ENCODE measurements around the gene XPA.
"Not testable (repeated sequence)": the region's sequence is repeated elsewhere in the genome, so short reads cannot be mapped to it uniquely, and the experiment has no call there.

The XPA gene

DNA sequence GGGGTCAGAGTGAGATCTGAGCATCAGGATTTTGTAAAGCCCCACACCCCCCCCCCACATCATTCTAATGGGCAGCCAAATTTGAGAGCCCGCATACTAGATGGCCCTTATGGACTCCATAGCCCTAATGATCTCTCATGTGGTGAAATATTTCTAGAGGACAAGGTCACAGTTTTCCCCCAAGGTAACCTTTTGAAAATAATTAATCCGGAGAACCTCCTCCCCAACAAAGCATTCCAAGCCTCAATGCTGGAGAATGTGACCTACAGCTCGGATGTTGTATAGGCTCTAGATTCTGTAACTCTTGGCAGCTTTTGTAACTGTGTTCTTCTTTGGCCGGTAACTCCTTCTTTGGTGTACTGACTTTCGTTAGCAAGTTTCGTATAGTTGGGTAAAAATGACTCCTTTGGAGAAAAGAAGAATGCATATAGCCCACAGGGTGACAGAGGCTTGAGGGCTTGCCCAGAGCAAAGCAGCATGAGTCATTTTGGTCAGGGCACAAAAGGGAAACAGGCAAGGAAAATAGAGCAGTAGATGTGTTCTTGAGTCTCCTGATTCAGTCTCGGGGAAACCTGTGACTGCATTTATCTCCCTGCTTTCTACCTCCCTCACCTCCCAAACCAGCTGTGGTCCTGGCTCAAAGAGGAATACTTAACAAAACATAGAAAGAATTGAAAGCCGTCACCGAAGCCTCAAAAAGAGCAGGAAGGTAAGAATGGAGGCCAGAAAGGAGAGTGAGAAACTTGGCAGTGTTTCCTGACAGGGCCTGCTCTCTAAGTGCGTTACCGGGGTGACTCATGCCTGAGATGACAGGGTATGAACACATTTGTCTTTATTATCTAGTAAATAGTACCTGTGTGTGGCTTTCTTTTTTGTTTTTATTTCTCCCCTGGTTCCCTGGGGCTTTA lies 6.6 kb upstream of the XPA start:
- no peak for DNase-seq

- DNase-seq, result not testable (repeated sequence)
Observed at GRCh38 chr9:97699824-97700223, 2.7 kb upstream of the XPA start.

DNA sequence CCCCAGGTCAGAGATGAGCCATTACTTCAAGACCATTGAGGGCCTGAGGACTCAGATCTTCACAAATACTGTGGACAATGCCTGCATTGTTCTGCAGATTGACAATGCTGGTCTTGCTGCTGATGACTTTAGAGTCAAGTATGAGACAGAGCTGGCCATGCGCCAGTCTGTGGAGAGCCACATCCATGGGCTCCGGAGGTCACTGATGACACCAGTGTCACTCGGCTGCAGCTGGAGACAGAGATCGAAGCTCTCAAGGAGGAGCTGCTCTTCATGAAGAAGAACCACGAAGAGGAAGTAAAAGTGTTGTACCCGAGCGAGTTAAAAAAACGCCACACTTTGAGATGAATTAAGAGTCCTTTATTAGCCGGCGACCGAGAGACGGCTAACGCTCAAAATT lies 2.1 kb upstream of the XPA start:
- DNase-seq, result not testable (repeated sequence)

DNA sequence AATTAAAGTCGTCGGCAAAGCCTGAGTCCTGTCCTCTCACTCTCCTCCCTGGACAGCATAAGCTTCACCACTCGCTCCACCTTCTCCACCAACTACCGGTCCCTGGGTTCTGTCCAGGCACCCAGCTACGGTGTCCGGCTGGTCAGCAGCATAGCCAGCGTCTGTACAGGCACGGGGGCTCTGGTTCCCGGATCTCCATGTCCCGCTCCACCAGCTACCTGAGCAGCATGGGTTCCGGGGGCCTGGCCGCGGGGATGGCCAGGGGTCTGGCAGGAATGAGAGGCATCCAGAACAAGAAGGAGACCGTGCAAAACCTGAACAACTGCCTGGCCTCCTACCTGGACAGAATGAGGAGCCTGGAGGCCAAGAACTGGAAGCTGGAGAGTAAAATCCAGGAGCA lies 1.7 kb upstream of the XPA start:
- no peak for DNase-seq

- no peak for DNase-seq
Observed at GRCh38 chr9:97697837-97698236, 697 bp upstream of the XPA start.

- no peak for DNase-seq
Observed at GRCh38 chr9:97695995-97696802, 941 bp downstream of the XPA start.

- no peak for DNase-seq
Observed at GRCh38 chr9:97695390-97695789, 1.8 kb downstream of the XPA start.

DNA sequence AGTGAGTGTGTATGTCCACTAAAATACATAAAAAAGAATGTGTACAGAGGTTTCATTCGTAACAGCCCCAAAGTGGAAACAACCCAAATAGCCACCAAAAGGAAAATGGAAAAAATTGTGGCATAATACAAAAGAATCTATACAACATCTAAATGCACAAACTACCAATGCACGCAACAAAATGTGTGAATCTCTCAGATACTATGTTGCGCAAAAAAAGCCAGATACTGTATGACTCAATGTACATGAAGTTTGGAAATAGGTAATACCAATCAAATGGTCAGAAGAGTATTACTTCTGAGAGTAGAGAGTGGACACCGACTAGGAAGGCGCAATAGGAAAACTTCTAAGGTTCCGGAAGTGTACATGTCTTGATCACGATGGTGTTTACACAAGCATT lies 2.4 kb downstream of the XPA start:
- DNase-seq, result no peak

DNA sequence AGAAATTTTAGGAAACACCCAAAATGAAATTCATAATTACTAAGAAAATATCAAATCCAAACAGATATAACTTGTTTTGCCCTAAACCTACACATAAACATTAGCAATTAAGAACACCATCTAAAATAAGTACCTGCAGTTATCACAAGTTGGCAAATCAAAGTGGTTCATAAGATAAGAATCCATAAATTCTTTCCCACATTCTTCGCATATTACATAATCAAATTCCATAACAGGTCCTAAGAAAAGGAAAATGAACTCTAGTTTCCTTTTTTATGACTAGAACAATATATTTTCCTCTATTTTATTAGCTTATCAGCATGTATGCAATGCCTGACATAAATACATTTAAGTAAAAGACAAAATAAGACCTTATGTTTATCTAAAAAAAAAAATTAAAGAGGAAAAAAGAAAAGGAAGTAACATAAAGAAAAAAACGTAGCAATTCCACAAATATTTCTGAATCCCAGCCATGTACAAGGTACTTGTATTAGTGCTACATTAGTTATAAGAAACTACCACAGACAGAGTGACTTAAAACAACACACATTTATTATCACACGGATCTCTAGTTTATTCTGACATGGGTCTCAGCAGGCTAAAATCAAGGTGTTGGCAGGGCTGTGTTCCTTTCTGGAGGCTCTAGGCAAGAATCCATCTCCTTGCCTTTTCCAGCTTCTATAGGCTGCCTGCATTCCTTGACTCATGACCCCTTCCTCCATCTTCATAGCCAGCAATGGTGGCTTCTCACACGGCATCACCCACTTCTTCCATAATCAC lies 7.5 kb downstream of the XPA start:
- DNase-seq, result no peak

- DNase-seq, result no peak
Observed at GRCh38 chr9:97688654-97689053, 8.5 kb downstream of the XPA start.

GRCh38 chr9:97682242-97682641 lies 14.9 kb downstream of the XPA start:
- no peak for DNase-seq

- no peak for DNase-seq
Observed at GRCh38 chr9:97675655-97676054, 21.5 kb downstream of the XPA start.

DNA sequence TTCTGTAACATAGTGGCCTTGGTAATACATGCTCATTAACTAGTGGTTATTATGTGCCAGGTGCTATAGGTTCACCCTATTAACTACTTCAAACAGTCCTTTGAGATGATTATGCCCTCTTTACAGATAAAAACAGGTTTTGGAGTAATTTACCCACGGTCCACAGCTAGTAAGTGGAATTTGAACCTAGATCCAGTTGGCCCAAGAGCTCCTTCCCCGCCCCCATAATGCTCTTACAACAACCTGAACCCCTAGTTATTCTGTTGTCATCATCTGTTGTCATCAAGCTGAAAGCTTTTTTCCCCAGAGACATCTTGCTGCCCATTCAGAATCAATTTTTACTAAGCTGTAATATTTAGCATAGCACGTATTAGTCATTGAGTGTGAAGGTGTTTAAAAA lies 23.2 kb downstream of the XPA start:
- DNase-seq, result no peak

DNA sequence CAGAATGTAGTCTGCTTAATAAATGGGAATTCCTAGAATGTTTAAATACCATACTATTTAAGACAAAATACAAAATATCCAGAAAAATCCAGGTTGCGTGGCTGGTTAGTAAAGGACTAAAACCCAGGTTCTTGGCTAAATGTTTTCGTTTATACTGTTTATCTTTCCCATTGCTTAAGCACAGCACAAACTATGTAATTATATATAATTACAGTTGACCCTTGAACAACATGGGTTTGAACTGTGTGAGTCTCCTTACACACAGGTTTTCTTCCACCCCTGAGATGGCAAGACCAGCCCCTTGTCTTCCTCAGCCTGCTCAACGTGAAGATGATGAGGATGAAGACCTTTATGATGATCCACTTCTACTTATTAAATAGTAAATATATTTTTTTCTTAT lies 24.7 kb downstream of the XPA start:
- no peak for DNase-seq

DNA sequence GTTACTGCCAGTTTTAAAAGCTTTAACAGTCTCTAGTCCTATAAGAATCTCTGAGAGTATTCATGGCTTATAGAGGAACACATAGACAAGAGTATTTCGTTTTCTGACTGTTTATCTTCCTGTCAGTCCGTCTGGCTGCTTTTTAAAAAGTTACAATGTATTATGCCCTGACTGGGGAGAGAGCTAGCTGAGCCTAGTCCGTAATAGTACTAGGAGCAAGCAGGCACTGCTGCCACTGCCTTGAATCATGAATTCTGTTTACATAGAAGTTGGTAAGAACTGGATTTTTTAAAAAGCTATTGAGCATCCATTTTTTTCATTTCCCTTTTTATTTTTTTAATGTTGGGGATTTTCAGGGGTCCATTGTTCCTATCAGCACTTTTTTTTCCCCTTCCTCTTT lies 26.6 kb downstream of the XPA start:
- DNase-seq, result no peak

DNA sequence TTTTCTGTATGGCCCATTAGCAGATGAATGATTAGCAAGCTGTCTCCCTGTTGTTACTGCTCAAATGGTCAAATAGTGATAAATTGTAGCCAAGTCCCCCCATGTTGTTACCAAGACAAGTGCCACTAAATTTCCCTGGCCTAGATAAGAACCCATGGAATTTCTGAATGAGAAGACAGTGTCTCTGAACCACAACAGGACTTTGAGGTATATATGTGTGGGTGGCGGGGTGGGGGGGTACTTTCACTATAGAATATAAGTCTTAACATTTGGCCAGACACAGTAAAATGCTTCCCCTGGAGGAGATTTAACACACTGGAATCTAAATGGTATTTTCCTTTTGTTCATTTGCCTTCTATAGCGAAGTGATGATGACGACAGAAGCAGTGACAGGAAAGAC lies 28.7 kb downstream of the XPA start:
- no peak for DNase-seq

GRCh38 chr9:97666907-97667686 lies 30.0 kb downstream of the XPA start:
- DNase-seq, result peak; percentile 56

DNA sequence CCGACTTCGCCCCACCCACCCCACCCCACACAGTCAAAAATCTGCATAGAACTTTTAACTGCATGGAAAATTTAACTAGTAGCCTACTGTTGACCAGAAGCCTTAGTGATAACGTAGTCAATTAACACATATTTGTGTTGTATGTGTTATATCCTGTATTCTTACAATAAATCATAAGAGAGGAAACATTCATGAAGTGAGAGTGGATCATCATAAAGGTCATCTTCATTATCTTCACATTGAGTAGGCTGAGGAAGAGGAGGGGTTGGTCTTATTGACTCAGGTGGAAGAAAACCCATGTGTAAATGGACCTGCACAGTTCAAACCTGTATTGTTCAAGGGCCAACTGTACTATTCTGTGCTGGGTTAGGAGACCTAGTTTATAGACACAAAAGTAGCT lies 31.4 kb downstream of the XPA start:
- DNase-seq, result no peak

- DNase-seq, result no peak
Observed at GRCh38 chr9:97660847-97661246, 36.3 kb downstream of the XPA start.

GRCh38 chr9:97660340-97660739 lies 36.8 kb downstream of the XPA start:
- DNase-seq, result no peak

GRCh38 chr9:97659771-97660170 lies 37.4 kb downstream of the XPA start:
- DNase-seq, result no peak

DNA sequence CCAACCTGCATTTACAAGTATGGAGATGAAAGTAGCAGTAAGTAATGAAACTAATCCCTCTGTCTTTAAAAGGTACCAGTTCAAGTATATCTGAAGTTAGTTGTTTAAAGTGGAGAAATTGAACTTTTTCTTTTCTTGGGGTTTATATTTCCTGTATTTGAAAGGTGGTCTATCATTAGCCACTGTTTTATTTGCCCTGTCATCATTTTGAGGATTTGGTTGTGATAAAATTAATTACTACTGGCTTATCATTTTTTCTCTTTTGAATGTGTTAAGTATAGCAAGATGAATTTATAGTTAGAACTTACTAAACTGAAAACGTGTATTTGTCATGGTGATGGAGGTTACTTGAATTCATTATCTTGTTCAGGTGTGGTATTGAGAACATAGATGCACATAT lies 38.4 kb downstream of the XPA start:
- no peak for DNase-seq

- no peak for DNase-seq
Observed at GRCh38 chr9:97651646-97652045, 45.5 kb downstream of the XPA start.
